MM.1S (cell line): ENCODE measurements around the gene HMGCLL1.
A peak's percentile ranks its signal among the peaks of the same experiment; 100 is the strongest.

ENCODE experiments used
- DNase-seq: peaks from one replicate; pipeline ENCODE4 v3.0.0-alpha.2; 2015
- H2AFZ ChIP-seq: fragments of 300-600 bp; sonication (generic); 2 replicates; pipeline ENCODE4 v1.6.0; 2016; ENCODE audit warnings: antibody characterized with exemption, low read length
- H3F3A ChIP-seq: fragments of 300-600 bp; sonication (generic); 2 replicates; pipeline ENCODE4 v1.6.1; 2016; ENCODE audit warnings: mild to moderate bottlenecking, antibody characterized with exemption, low read length, moderate library complexity, mixed read lengths; ENCODE audit not compliant: insufficient read depth
- H3K27ac ChIP-seq: fragments of 300-600 bp; sonication (generic); 2 replicates; pipeline ENCODE4 v1.5.1; 2016; ENCODE audit warnings: mild to moderate bottlenecking, low read length
- H3K27me3 ChIP-seq: fragments of 300-600 bp; sonication (generic); replicated peaks from 2 replicates; pipeline ENCODE4 v1.6.0; 2016; ENCODE audit warnings: low read length; ENCODE audit not compliant: insufficient read depth
- H3K36me3 ChIP-seq: fragments of 300-600 bp; sonication (generic); replicated peaks from 2 replicates; pipeline ENCODE4 v1.6.1; 2016; ENCODE audit warnings: mild to moderate bottlenecking, low read length, mixed read lengths; ENCODE audit not compliant: insufficient read depth
- H3K4me1 ChIP-seq: fragments of 300-600 bp; sonication (generic); 2 replicates; pipeline ENCODE4 v1.6.1; 2016; ENCODE audit warnings: low read length, mixed read lengths
- H3K4me2 ChIP-seq: fragments of 300-600 bp; sonication (generic); 2 replicates; pipeline ENCODE4 v1.6.0; 2016; ENCODE audit warnings: low read depth, low read length
- H3K4me3 ChIP-seq: fragments of 300-600 bp; sonication (generic); 2 replicates; pipeline ENCODE4 v1.5.1; 2016; ENCODE audit warnings: low read length, mixed read lengths
- H3K79me2 ChIP-seq: fragments of 300-600 bp; sonication (generic); 2 replicates; pipeline ENCODE4 v1.6.1; 2016; ENCODE audit warnings: mixed run types, low read length, mixed read lengths
- H3K9ac ChIP-seq: fragments of 300-600 bp; sonication (generic); 2 replicates; pipeline ENCODE4 v1.6.1; 2016; ENCODE audit warnings: low read length, mixed read lengths
- H3K9me2 ChIP-seq: fragments of 300-600 bp; sonication (generic); replicated peaks from 2 replicates; pipeline ENCODE4 v1.6.1; 2016; ENCODE audit warnings: mild to moderate bottlenecking, low read length, mixed read lengths; ENCODE audit not compliant: insufficient read depth
- H3K9me3 ChIP-seq: fragments of 300-600 bp; sonication (generic); replicated peaks from 2 replicates; pipeline ENCODE4 v1.6.1; 2016; ENCODE audit warnings: mild to moderate bottlenecking, low read length, mixed read lengths; ENCODE audit not compliant: insufficient read depth
- H4K20me1 ChIP-seq: fragments of 300-600 bp; sonication (generic); 2 replicates; pipeline ENCODE4 v1.6.1; 2016; ENCODE audit warnings: mild to moderate bottlenecking, low read length, moderate library complexity, mixed read lengths; ENCODE audit not compliant: insufficient read depth
- EZH2 ChIP-seq: fragments of 300-600 bp; sonication (generic); optimal IDR thresholded peaks from 2 replicates; pipeline ENCODE3; 2017; ENCODE audit warnings: low read depth, mild to moderate bottlenecking, antibody characterized with exemption, low read length, mixed read lengths
- EZH2phosphoT487 ChIP-seq: fragments of 300-600 bp; sonication (generic); IDR thresholded peaks from 2 replicates; pipeline ENCODE4 v1.6.1; 2018; ENCODE audit warnings: antibody characterized with exemption, low read length
- TF ChIP-seq, protein P1 (sequence below): fragments of 300-600 bp; sonication (generic); IDR thresholded peaks from 2 replicates; pipeline ENCODE4 v1.5.1; 2016; ENCODE audit warnings: antibody characterized with exemption, low read length, mixed read lengths

HMGCLL1 gene

DNA sequence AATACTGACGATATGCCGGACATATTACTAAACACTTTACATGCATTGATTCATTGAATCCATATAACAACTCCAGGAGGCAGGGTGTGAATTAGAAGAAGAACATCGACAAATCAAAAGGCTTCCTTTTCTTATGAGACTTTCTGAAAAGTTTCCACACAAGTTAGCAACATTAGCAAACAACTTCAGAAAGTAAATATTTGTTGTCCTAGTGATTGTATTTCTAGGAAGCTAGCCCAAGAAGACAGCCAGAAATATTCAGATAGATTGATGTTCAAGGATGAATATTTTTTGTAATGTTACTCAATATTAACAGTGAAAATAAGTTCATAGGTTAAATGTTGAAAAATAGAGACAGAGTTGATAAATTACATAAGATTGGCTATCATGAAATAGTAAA lies 131.1 kb downstream of the HMGCLL1 start:
- H3K79me2 ChIP-seq, result no peaks in the 10 kb centered on the region
- no peaks in the 10 kb centered on the region for H4K20me1 ChIP-seq
- H3K27me3 ChIP-seq, result no peaks in the 10 kb centered on the region
- H3K27ac ChIP-seq, result no peak overlapping the region
- no peaks in the 10 kb centered on the region for H3K36me3 ChIP-seq
- H3F3A ChIP-seq, result no peaks in the 10 kb centered on the region
- no peaks in the 10 kb centered on the region for H3K9me3 ChIP-seq
- no peak overlapping the region for H2AFZ ChIP-seq
- 0 out of 2 replicates have a peak, but pooled peaks cover 3% of the 10 kb centered on the region for H3K4me1 ChIP-seq
- no peak for DNase-seq
- TF ChIP-seq EZH2 (no peak), EZH2phosphoT487 (no peak)
- TF ChIP-seq, protein P1, sequence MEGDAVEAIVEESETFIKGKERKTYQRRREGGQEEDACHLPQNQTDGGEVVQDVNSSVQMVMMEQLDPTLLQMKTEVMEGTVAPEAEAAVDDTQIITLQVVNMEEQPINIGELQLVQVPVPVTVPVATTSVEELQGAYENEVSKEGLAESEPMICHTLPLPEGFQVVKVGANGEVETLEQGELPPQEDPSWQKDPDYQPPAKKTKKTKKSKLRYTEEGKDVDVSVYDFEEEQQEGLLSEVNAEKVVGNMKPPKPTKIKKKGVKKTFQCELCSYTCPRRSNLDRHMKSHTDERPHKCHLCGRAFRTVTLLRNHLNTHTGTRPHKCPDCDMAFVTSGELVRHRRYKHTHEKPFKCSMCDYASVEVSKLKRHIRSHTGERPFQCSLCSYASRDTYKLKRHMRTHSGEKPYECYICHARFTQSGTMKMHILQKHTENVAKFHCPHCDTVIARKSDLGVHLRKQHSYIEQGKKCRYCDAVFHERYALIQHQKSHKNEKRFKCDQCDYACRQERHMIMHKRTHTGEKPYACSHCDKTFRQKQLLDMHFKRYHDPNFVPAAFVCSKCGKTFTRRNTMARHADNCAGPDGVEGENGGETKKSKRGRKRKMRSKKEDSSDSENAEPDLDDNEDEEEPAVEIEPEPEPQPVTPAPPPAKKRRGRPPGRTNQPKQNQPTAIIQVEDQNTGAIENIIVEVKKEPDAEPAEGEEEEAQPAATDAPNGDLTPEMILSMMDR, result no peak
- no peak overlapping the region for H3K4me3 ChIP-seq
- H3K9me2 ChIP-seq, result no peaks in the 10 kb centered on the region
- H3K4me2 ChIP-seq, result no peak overlapping the region
- no peak overlapping the region for H3K9ac ChIP-seq

DNA sequence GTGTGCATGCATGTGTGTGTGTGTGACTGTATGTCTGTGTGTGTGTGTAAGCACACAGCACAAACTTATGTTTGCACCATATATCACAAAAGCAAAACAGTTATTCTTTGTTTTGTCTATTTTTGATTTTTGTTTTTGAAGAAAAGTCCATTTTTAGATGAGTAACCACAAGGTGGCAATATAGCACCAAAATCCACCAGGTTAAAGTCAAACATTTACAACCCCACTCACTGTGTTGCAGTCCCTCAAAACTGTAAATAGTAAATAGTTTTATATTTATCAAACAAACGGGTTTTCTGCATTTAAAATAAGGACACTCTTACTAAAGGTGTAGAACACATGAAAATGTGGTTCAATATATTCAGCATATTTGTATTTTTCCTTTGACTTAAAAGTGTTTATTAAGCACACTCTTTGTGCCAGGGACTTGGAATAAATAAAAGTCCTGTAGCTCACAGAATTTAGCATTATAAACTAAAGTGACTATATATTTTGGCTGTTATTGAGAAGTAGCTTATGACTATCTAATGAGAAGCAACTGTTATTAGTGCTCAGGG lies 133.3 kb downstream of the HMGCLL1 start:
- 0 out of 2 replicates have a peak, but pooled peaks cover 3% of the 10 kb centered on the region for H3K4me1 ChIP-seq
- no peak overlapping the region for H3K4me2 ChIP-seq
- no peaks in the 10 kb centered on the region for H3K27me3 ChIP-seq
- H3K27ac ChIP-seq, result no peak overlapping the region
- TF ChIP-seq EZH2phosphoT487 (no peak), EZH2 (no peak)
- TF ChIP-seq, protein P1, result peak; percentile 63
- no peaks in the 10 kb centered on the region for H3K36me3 ChIP-seq
- H3K9me2 ChIP-seq, result no peaks in the 10 kb centered on the region
- H2AFZ ChIP-seq, result no peak overlapping the region
- no peak overlapping the region for H3K9ac ChIP-seq
- no peaks in the 10 kb centered on the region for H3K79me2 ChIP-seq
- H3F3A ChIP-seq, result no peaks in the 10 kb centered on the region
- no peak overlapping the region for H3K4me3 ChIP-seq
- H4K20me1 ChIP-seq, result no peaks in the 10 kb centered on the region
- peak; percentile 38 for DNase-seq
- no peaks in the 10 kb centered on the region for H3K9me3 ChIP-seq

DNA sequence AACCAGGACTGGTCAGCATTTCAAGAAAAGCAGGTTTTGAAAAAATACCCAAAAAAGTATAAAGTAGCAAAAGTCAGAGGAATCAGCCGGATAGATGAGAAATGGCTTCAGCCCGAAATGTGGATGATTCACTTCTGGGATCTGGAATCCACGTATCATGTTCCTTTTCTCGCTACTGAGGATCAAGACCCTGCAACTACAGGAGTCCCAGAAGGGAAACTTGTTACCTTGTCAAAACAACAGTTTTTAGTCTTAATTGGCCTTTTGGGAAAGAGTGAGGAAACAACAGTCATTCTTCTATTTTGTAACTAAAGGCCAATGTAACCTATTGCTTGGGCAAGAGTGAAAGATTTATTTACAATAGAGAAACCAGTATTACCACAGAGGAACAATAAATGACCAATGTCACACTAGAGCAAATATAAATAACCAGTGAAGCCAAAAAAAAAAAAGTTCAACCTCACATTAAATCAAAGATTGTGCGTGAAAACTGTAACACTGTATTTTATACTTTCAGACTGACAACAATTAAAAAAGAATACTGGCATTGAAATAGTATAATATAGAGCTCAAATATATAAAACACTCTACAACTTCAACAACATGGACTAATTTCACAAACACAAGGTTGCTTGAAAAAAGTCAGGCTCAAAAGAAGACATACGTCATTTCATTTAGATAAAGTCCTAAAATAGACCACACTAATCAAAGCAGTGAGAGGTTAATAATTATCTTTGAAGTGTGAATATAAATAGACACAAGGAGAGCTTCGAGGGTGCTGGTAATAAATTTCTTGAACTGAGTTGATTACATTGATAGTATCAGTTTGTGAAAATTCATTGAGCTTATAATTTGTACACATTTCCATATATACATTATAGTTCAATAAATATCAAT lies 135.5 kb downstream of the HMGCLL1 start:
- no peaks in the 10 kb centered on the region for H3K79me2 ChIP-seq
- no peak for TF ChIP-seq EZH2phosphoT487
- TF ChIP-seq, protein P1, result no peak
- TF ChIP-seq EZH2, result no peak
- H3F3A ChIP-seq, result no peaks in the 10 kb centered on the region
- no peak overlapping the region for H3K4me2 ChIP-seq
- no peak overlapping the region for H3K9ac ChIP-seq
- no peak overlapping the region for H3K4me3 ChIP-seq
- H3K9me3 ChIP-seq, result no peaks in the 10 kb centered on the region
- DNase-seq, result no peak
- H3K4me1 ChIP-seq, result 0 out of 2 replicates have a peak, but pooled peaks cover under 1% of the 10 kb centered on the region
- no peaks in the 10 kb centered on the region for H4K20me1 ChIP-seq
- H3K36me3 ChIP-seq, result no peaks in the 10 kb centered on the region
- no peak overlapping the region for H2AFZ ChIP-seq
- no peaks in the 10 kb centered on the region for H3K27me3 ChIP-seq
- H3K27ac ChIP-seq, result no peak overlapping the region
- H3K9me2 ChIP-seq, result no peaks in the 10 kb centered on the region
